GM21723 (cell line): ENCODE results near the gene ACSM5.
"Not testable (repeated sequence)": the region's sequence is repeated elsewhere in the genome, so short reads cannot be mapped to it uniquely, and the experiment has no call there.

ENCODE experiments used
- ATAC-seq: cut with Tn5 transposase; IDR thresholded peaks from one replicate; pipeline ENCODE4 v1.9.1; 2021; ENCODE audit warnings: mild to moderate bottlenecking, moderate library complexity; ENCODE audit not compliant: unreplicated experiment

ACSM5 gene

DNA sequence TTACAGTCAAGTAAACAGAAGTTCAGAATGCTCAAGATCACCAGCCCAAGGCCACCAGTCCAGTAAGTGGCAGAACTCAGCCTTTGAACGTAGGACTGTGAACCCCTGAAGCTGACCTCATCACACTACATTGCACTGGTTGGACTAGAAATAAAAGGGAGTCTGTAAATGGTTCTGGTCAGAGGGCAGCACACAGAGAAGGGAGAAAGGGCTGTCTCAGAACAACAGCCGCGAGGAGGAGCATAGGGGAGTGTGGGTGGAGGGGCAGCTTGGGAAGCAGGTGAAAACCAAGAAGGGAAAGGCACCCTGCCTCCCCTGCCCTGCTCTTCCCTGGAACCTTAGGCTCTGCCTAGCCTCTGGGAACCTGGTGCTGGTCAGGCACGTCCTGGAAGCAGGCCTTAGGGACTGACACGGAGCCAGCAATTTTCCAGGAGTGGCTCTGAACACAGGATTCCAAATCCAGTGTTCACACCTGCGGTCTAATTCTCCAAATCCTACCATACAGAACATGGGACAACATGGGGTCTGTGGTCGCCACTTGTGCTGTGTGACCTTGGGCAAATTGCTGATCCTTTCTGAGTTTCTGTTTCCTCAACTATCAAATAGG lies 11.8 kb upstream of the ACSM5 start:
- no peak for ATAC-seq

DNA sequence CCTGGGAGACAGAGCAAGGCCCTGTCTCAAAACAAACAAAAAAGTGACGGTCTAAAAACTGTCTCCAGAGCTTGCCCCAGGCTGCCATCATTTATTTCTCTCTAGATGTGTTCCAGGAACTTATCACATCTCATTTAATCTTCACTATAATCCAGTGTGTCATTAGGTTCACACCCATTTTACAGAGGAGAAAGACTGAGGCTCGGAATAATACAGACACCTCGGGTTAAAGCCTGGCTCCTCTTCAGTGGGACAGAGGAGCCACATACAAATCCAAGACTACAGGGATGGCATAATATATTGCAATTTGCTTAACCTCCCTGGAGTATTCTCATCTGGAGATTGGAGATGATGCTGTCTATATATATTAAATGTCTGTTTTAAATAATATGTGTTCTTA lies 10.7 kb upstream of the ACSM5 start:
- ATAC-seq: no peak

DNA sequence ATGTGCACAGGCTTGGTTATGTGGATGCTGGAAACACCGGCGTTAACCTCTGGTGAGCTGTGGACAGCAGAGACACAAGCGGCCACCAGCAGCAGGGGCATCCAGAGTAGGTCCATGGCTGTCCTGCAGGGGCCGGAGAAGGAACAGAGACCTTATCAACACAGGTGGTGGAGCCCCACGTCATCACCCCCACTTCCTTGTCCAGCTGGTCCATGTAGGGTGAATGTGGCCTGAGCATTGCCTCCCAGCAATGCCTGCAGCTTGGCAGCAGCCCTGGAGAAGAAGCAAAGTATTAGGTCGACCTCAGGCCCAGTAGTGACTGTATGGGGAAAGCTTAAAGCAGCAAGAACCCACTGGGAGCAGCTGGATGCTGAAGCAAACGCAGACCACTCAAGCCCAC lies 10.1 kb upstream of the ACSM5 start:
- no peak for ATAC-seq

DNA sequence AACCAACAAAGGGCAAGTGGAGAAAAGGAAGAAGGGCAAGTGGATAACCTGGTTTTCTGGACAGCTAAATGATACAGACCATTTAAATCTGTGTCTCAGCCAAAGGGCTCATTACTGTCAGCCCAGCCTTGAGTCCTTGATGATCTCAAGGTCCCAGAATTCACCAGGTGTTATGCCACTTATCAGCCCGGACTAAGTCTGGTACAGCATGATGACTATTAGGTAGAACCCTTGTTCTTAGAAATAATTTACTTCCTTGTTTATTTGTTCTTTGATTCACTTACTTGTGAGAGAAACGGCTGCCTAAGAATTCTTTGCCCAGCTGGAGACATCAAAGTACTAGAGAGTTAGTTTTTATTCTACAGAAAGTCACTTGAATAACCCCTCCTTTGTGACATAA lies 8.3 kb upstream of the ACSM5 start:
- ATAC-seq: no peak

DNA sequence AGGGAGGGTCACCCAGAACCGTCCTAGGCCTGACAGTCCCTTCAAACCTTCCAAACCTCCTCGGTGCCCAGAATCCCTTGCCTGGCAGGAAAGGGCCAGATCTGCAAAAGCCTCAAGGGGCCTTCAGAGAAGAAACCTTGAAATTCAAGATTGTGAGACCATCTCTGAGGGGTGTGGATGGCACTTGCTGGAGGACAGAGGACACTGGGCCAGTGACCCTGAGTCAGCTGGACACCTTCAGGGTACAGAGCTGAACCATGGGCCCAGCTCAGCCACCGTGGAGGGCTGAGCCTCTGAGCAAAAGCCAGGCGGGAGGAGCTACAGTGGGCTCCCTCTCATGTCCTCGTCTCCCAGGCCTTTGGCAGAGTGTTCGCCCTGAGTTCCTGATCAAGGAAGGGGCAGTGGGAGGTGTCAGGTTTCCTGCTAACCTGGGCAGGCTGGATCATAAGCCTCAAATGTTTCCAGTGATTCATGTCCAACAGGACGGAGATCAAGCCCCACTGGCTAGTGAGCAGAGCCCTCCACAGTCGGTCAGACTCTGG lies 7.8 kb upstream of the ACSM5 start:
- no peak for ATAC-seq

DNA sequence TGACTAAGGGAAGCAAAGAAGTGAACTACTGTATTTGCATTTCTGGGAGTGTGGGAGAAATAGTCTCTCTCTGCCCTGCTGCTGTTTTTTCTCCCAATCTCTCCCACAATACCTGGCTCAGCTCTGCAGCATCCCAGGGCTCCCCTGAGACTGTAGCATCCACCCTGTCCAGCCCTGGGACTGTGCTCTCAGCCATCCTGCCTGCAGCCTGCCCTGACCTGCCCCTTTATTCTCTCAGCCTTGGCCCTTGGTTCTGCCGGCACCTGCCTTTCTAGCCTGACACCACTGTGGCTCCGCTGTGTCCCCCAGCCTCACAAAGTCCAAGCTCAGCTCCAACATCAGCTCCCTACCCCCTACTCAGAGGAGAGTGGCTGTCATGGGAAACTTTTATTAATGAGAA lies 6.7 kb upstream of the ACSM5 start:
- ATAC-seq: no peak

DNA sequence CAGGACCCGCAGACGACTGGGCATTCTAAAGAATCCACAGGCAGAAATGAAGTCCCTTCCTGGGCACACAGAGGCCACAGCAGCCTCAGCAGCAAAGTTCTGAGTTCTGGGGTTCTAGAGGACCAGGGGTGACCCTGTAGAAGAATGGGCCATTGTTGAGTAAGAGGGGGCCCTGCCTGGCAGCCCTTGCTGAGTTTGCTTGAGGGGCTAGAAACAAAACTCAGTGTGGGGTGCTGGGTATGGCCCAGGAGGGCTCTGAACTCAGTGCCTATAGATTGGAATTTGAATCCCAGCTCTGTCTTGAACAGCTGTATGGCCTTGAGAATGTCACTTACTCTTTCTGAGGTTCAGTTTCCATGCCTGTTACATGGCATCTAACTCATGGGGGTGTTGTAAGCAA lies 4.7 kb upstream of the ACSM5 start, which contains the start of gene PDILT:
Gene PDILT (minus strand): TSS at position 101 of the 400 bp plus-strand sequence. CDS start 5,437 bp downstream, outside the sequence.
- no peak for ATAC-seq

DNA sequence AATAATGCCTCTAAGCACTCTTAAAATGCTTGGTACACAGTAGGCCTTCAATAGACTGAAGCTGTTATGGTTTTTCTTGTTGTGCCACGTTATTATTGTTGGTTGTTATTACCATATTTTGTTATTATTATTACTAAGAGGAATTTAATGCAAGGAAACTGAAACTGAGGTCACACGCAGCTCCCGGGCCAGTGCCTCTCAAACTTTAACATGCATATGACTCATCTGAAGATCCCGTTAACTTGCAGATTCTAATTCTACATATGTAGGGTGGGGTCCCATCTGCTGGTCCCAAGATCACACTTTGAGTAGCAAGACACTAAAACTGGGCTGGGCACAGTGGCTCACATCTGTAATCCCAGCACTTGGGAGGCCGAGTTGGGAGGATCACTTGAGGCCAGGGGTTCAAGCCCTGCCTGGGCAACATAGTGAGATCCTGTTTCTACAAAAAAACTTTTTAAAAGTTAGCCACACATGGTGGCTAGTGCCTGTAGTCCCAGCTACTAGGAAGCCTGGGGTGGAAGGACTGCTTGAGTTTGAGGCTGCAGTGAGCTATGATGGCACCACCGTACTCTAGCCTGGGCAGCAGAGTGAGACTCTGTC lies 888 bp downstream of the ACSM5 start:
- peak; percentile 85 for ATAC-seq

DNA sequence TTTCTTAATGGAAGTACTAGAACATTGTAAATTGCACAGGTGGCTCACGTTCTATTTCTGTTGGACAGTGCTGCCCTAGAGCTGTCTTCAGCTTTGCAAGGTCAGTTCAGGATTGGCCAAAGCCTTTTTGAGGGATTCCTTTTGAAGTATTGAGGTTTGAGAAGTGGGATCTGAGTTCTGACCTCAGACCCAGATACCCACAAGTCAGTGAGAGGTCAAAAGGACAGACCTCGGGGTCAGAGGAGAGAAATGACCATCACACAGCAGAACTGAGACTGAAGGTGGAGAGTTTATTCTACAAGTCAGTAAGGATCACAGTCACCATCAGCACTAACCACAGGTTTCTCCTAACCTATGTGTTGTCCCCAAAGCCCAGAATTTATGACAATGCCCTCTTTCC lies 1.7 kb downstream of the ACSM5 start:
- ATAC-seq: no peak

DNA sequence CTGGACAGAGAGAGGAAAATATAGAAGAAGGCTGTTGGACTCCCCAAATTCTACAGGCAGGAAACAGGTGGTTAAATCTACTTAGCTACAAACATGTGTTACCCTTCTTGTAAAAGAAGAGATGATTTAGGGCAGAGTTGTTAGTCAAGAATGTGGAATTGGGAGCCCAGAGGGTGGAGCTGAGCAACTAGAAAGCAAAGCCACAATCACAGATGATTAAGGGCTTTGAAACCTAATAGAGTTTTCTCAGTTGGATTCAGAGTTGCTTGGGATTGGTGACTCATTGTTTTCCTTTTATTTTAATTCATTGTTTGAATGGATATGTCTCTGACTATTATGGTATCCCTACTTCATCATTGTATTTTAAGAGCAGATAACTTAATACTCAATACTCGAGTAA lies 6.2 kb downstream of the ACSM5 start:
- no peak for ATAC-seq

DNA sequence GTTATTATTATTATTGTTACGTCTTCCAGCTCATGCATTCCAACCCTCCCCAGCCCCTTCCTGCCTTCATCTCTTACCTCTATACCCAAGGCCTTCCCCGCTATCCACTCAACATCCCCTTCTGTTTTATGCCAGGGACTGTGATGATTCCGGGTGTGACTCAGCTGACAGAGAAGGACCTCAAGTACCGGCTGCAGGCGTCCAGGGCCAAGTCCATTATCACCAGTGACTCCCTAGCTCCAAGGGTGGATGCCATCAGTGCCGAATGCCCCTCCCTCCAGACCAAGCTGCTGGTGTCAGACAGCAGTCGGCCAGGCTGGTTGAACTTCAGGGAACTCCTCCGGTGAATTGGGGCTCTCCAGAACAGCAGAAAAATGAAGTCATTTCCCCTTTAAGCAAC lies 9.8 kb downstream of the ACSM5 start:
- ATAC-seq: not testable (repeated sequence)

DNA sequence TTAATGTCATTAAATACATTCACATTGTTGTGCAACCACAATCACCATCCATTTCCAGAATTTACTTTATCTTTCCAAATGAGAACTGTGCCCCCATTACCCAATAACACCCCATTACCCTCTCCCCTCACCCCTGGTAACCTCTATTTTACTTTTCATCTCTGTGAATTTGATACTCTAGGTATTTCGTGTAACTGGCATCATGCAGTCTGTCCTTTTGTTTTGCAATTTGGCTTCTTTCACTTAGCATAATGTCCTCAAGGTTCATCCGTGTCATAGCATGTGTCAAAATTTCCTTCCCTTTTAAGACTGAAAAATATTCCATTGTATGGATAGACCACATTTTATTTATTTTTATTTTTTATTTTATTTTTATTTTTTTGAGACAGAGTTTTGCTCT lies 12.4 kb downstream of the ACSM5 start:
- not testable (repeated sequence) for ATAC-seq

DNA sequence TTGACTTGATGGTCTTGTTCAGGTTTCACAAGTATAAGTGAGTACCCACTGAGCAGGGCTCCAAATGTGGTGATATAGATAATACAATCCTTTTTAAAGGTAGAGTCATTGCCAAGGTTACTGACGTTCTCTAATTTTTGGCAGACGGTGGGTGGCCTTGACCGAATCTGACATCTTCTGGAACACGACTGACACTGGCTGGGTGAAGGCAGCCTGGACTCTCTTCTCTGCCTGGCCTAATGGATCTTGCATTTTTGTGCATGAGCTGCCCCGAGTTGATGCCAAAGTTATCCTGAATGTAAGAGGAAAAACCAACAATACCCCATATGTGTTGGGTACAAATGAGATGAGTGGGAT lies 14.4 kb downstream of the ACSM5 start:
- ATAC-seq: not testable (repeated sequence)

DNA sequence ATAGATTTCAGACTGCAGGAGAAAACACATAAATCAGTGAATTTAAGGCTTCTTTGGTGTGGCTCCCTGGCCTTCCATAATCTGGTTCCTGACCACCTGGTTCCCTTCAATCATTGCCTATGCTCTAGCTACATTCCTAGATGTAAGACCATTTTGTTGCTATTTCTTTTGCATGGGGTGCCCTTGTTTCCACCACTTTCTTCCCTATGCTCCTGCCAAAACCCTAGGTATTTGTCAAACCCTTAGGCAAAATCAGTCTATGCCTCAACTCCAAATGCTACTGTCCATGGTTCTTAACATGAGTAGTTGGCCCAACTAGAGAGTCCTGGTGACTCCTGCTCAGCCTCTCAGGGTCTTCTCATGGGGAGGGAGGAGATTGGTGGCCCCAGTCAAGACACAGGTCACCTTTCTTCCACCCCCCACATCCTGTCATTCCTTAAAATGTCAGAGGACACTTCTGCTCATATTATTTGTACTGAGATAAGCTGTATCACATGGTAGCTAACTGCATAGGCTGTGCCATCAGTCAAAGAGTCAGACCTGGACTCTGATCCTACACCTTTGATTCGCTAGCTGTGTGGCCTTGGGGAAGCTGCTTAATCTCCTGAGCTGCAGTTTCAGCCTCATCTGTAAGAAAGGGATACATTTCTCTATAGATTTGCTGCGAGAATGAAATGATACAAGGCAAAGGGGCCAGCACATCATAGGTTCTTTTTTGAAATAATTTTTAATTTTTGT lies 15.0 kb downstream of the ACSM5 start:
- ATAC-seq: no peak

DNA sequence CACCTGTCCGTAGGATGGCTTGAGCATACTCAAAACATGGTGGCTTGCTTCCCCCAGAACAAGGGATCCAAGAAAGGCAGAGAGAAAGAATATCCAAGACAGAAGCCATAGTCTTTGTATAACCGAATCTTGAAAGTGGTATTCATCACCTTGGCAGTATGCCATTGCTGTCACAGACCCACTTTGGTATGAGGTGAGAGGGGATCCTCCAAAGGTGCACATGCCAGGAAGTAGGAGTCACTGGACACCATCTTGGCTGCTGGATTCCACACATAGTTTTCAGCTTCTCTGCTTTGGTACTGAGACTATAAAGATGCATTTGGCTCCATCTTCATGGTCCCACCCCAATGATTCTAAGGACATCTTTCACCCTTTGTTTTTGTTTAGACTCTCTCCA lies 18.1 kb downstream of the ACSM5 start:
- not testable (repeated sequence) for ATAC-seq

DNA sequence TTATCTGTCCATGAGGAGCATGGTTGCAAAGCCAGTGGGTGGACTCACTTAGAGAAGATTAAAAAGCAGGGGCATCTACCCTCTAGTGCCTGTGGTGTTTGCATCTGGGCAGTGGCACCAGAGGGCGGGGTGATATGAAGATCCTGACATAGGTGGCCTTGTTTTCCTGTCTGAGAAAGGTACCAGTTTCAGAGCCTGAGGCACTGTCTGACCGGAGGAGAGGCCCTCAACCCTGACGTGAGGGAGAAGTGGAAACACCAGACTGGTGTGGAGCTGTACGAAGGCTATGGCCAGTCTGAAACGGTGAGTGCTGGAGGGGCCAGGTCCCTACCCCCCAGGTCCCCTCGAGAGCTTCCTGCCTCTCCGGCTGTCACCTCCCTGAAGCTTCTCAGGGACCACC lies 20.2 kb downstream of the ACSM5 start:
- not testable (repeated sequence) for ATAC-seq

DNA sequence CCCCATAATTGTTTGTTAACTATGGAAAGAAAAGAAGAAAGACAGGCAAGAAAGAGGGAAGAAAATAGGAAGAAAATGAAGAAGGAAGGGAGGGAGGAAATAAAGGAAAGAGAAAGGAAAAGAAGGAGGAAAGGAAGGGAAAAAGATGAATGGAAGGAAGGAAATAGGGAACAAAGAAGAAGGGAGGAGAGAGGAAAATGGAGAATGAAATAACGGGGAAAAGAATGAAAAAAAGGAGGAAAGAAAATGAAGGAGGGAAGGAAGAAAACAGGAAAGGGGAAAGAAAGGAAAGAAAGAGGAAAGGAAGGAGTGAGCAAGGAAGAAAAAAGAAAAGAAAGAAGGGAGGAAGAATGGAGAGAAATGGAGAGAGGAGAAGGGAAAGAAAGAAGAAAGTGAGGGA lies 21.1 kb downstream of the ACSM5 start:
- not testable (repeated sequence) for ATAC-seq

DNA sequence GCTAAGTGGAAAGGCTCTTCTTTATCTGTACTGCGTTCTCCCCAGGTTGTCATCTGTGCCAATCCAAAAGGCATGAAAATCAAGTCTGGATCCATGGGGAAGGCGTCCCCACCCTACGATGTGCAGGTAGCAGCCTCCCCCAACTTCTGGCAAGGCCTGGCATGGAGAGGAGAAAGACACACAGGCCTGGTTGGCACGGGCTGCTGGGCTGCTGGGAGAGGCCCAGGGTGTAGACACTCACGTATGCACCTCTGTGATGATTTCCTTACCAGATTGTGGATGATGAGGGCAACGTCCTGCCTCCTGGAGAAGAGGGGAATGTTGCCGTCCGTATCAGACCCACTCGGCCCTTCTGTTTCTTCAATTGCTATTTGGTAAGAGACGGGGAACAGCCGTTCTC lies 21.6 kb downstream of the ACSM5 start:
- no peak for ATAC-seq

DNA sequence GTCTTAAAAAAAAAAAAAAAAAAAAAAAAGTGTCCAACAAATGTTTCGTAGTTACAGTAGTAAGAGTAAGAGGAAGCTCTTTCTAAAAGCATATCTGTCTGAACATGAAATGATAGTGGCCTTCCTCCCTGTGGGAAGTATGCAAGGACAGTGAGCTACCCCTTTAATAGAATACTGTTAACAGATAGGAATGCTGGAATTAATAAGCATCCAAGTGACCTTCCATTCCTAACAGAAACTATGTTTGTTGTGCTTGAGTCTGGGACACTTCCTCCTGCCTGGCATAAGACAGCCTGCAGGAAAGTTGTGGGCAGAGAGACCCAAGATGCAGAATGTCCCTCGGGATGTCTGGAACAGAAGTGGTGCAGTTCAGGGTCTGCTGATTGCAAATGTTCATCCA lies 29.6 kb downstream of the ACSM5 start:
- ATAC-seq: not testable (repeated sequence)

DNA sequence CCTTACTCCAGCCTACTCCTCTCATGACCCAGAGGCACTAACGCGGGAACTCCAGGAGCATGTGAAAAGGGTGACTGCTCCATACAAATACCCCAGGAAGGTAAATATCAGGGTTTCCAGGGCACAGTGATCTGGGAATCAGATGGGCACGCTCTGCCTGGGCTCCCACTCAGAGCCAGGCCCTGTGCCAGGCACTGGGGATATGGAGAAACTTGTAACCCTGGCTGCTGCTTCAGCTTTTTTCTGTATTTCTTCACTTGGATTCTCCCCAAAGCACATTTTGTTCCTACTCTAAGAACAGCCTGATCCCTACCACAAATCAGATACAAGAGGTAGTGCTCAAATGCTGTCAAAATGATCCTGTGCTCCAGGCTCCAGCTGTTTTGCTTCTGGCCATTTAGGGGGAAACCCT lies 30.5 kb downstream of the ACSM5 start:
- not testable (repeated sequence) for ATAC-seq

DNA sequence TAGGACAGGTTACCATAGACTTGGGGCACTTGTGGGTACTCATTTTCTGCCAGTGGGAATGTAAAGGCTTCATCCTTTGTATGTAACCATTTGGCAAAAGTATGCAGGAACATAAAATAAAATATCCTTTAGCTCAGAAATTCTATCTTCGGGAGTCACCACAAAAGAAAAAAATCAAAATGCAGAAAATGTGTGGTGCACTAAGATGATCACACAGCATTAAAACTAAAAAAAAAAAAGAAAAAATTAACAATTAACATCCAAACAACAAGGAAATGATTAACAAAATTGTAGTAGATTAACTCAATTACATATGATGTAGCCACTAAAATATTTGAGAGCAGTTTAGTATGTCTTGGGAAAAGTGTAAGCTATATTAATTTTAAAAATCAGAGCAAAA lies 31.4 kb downstream of the ACSM5 start:
- not testable (repeated sequence) for ATAC-seq

DNA sequence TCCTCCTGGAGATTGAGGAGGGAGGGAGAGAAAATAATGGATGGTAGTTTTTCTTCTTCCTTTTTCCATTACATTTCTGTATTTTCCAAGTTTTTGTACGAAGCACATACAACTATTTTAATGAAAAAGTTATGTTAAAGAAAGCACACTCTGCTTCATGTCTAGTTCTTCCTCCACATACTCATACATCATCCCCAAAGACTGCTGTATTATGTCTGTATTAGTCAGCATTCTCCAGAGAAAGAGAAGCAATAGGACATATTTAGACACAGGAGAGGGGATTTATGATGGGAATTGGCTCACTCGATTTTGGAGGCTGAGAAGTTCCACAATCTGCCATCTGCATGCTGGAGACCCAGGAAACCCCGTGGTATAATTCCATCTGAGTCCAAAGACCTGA lies 31.9 kb downstream of the ACSM5 start:
- ATAC-seq: no peak
